ENCODE results near the gene CDC5L. TPM values are rescaled to one million over a fixed set of nuclear protein-coding genes. Genes with fewer than 3 reads are reported as not detected.

The CDC5L gene
- total RNA-seq, 2 experiments from 2014 or later = 20.9 to 22.8 TPM

DNA sequence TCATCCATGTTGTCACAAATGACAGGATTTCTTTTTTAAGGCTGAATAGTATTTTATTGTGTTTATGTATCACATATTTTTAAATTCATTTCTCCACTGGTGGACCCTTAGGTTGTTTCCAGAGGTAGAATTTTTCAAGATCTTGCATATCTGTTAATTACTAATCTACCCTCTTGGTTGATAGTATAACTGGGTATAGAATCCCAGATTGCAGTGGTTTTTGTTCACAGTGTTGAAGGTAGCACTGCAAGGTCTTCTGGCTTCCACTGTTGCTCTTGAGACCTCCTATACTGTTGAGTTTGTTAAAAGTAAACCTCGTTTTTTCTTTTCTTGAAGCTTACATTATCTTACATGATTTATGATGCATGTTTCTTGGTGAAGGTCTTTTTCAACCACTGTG, 22.9 kb downstream of the CDC5L start:
- H3K4me3 Mint-ChIP-seq = no peak overlapping the region
- H3K27ac Mint-ChIP-seq = no peak overlapping the region
- H3K4me1 Mint-ChIP-seq = peaks cover 9% of the 10 kb centered on the region
- DNase-seq (no peak), ATAC-seq (ENCODE audit: low read depth) (no peak)
- peaks cover 82% of the 10 kb centered on the region for H3K36me3 Mint-ChIP-seq
- peaks cover 6% of the 10 kb centered on the region for H3K9me3 Mint-ChIP-seq
- H3K27me3 Mint-ChIP-seq = no peaks in the 10 kb centered on the region
- POLR2A ChIA-PET = interaction anchor here (0.7 kb wide), 1 partner anchor 119 kb away, joined by 4 read pairs; no protein-coding TSS in a partner anchor

DNA sequence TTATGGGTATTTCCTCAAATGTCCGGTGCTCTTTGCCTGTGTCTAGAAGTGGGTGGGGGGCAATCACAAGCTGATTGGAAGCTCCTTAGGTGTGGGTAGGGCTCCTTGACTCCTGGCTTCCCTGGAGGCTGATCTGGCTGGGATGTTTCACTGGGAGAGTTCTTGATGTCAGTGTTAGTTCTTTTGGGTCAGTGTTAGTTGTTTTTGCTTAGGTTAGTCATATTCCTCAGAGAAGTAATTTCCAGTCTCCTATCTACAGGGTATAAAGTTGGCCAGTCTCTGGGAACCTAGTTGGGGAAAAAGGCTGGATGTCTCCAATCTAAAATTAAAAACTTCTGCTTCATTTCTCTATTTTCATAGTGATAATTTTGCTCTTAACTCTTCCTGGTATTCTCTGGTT, 23.6 kb downstream of the CDC5L start:
- no peak for DNase-seq
- Mint-ChIP-seq H3K4me1 (peaks cover 16% of the 10 kb centered on the region), H3K4me3 (no peak overlapping the region), H3K9me3 (peaks cover 6% of the 10 kb centered on the region), H3K27ac (no peak overlapping the region), H3K36me3 (peaks cover 84% of the 10 kb centered on the region), H3K27me3 (no peaks in the 10 kb centered on the region)
- POLR2A ChIA-PET = no interaction called here
- no peak for ATAC-seq (ENCODE audit: low read depth)

DNA sequence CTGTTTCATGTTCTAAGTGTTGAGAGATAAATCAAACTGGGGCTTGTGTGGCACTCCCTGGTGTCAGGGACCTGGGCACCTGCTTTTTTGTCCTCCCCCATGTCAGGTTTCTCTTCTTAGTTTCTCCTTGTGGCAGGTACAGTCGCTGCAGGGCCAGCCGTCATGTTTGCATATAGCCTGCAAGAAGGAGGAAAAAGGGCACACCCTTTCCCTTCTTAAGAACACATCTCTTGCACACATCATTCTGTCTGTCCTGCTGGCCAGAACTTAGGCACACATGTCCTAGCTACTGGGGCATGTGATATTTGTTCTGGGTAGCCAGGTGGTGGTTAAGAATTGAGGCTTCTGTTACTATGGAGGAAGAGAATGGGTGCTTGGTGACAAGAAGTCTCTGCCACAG, 27.9 kb downstream of the CDC5L start:
- no peak for ATAC-seq (ENCODE audit: low read depth)
- H3K27ac Mint-ChIP-seq = no peak overlapping the region
- peaks cover 18% of the 10 kb centered on the region for H3K4me1 Mint-ChIP-seq
- DNase-seq = no peak
- POLR2A ChIA-PET = no interaction called here
- no peaks in the 10 kb centered on the region for H3K27me3 Mint-ChIP-seq
- H3K9me3 Mint-ChIP-seq = peaks cover 6% of the 10 kb centered on the region
- H3K4me3 Mint-ChIP-seq = no peak overlapping the region
- peaks cover 63% of the 10 kb centered on the region for H3K36me3 Mint-ChIP-seq

DNA sequence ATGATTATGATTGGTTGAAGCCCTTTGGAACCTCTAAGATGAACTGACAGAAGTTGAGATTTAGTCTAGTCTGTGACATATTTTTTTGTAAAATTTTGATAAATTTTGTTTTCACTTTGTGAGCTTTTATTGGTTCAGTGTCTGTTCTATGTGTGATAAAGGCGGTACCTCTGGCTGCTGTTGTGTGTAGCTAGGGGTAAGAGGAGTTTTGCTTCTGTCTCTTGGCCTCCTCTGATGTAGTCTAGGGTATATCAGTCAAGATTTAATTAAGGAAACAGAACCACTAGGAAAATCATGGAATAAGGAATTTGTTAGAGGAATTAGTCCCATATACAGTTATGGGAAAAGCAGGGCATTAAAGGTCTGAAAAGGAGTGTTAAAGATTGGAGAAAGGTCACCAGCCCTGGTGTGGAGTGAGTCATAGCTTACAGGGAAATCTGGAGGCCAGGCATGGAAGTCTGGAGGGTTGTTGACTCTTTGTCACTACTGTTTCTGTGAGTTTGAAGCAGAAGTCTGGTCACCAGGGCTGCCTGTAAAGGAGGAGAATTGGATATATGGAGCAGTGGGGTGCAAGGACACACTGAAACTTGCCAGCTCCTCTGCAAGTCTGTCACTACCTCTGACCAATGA, 28.5 kb downstream of the CDC5L start:
- peaks cover 63% of the 10 kb centered on the region for H3K36me3 Mint-ChIP-seq
- no peak overlapping the region for H3K27ac Mint-ChIP-seq
- peaks cover 20% of the 10 kb centered on the region for H3K4me1 Mint-ChIP-seq
- no peak for DNase-seq
- POLR2A ChIA-PET = no interaction called here
- H3K9me3 Mint-ChIP-seq = peaks cover 6% of the 10 kb centered on the region
- no peaks in the 10 kb centered on the region for H3K27me3 Mint-ChIP-seq
- H3K4me3 Mint-ChIP-seq = no peak overlapping the region
- ATAC-seq (ENCODE audit: low read depth) = no peak

DNA sequence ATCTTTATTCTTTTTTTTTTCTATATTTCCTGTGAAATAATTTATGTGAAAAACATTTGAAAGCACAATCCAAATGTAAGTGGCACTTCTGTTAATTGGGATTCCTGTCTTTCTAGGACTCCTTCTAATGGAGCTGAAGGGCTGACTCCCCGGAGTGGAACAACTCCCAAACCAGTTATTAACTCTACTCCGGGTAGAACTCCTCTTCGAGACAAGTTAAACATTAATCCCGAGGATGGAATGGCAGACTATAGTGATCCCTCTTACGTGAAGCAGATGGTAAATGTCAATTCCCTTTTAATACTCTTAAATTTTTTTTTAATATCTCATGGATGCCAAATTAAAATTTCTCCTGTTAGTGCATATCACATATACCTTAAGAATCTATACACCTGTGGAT, 35.0 kb downstream of the CDC5L start:
- H3K4me1 Mint-ChIP-seq = peaks cover 3% of the 10 kb centered on the region

DNA sequence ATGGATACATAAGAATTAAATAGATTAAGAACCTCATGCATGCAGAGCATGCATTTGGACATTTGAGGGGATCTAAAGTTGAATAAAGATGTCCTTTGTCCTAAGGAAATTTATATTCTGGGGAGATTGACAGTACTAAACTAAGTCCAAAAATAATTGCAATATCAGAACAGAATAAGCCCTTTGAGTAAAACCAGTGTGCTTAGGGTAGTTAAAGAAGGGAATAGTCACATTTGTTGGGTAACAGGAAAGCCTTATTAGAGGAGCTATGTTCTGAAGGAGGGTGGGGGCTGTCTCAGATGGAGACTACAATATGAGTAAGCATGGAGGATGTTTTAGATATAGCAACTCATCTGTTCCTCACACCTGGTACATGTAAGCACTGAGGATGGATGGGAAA, 35.8 kb downstream of the CDC5L start:
- ATAC-seq (ENCODE audit: low read depth) = no peak
- no peaks in the 10 kb centered on the region for H3K9me3 Mint-ChIP-seq
- peaks cover 3% of the 10 kb centered on the region for H3K4me1 Mint-ChIP-seq
- no peak overlapping the region for H3K4me3 Mint-ChIP-seq
- H3K27me3 Mint-ChIP-seq = no peaks in the 10 kb centered on the region
- peaks cover 22% of the 10 kb centered on the region for H3K36me3 Mint-ChIP-seq
- no peak for DNase-seq
- H3K27ac Mint-ChIP-seq = no peak overlapping the region
- POLR2A ChIA-PET = no interaction called here

More for the DNA sequence above, 35.0 kb downstream of the CDC5L start:
- POLR2A ChIA-PET = no interaction called here
- Mint-ChIP-seq H3K27me3 (no peaks in the 10 kb centered on the region), H3K36me3 (peaks cover 23% of the 10 kb centered on the region), H3K27ac (no peak overlapping the region), H3K4me3 (no peak overlapping the region), H3K9me3 (no peaks in the 10 kb centered on the region)
- DNase-seq (no peak), ATAC-seq (ENCODE audit: low read depth) (no peak)

DNA sequence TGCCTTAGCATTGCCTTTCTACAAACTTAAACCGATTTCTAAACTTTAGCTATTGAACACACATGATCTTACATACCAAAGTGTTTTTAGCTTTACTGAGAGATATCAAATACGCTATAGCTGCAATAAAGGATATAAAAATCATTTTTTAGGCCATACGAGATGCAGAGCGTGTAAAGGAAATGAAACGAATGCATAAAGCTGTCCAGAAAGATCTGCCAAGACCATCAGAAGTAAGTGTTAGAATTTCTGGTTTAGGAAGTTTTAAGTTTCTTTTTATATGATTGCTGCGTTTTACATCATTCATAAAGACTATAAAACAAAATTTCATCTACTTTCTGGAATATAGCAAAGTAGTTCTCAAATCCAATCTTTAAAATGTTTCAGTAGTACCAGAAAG, 38.4 kb downstream of the CDC5L start:
- POLR2A ChIA-PET = no interaction called here
- H3K4me1 Mint-ChIP-seq = peaks cover 1% of the 10 kb centered on the region
- no peak overlapping the region for H3K27ac Mint-ChIP-seq
- no peaks in the 10 kb centered on the region for H3K27me3 Mint-ChIP-seq
- H3K9me3 Mint-ChIP-seq = no peaks in the 10 kb centered on the region
- H3K36me3 Mint-ChIP-seq = peaks cover 17% of the 10 kb centered on the region
- ATAC-seq (ENCODE audit: low read depth) = no peak
- no peak for DNase-seq
- H3K4me3 Mint-ChIP-seq = no peak overlapping the region

DNA sequence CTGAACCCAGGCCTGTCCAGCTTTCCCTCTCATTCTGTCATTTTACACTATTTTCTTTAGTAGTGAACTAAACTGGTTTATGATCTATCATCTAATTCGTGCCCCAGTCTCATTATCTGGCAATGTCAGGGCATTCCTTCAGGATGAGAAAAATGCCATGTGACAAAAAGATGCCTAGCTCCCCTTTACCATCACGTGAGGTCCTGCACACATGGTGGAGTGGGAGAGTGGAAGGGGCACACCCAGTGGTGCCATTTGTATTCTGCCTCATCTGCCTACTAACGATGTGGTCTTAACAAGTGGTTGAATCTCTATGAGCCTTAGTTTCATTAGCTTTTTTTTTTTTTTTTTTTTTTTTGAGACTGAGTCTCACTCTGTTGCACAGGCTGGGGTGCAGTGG, 41.2 kb downstream of the CDC5L start:
- POLR2A ChIA-PET = no interaction called here
- no peak for ATAC-seq (ENCODE audit: low read depth)
- Mint-ChIP-seq H3K4me1 (no peaks in the 10 kb centered on the region), H3K4me3 (no peak overlapping the region), H3K27me3 (no peaks in the 10 kb centered on the region), H3K9me3 (no peaks in the 10 kb centered on the region), H3K27ac (no peak overlapping the region), H3K36me3 (peaks cover 14% of the 10 kb centered on the region)
- DNase-seq = no peak

DNA sequence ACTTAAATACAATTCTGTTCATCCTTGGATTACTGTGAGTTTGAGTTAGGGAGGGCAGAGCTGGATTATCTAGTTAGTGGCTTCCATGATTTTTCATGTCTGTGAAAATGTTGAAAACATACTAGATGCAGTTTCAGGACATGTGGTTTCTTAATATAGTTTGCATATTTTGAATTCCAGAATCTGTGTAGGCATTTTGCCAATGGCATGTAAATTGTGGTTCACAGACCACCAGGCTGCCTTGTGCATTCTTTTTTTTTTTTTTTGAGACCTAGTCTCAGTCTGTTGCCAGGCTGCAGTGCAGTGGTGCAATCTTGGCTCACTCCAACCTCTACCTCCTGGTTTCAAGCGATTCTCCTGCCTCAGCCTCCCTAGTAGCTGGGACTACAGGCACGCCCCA, 42.8 kb downstream of the CDC5L start:
- H3K36me3 Mint-ChIP-seq = peaks cover 13% of the 10 kb centered on the region
- no peaks in the 10 kb centered on the region for H3K9me3 Mint-ChIP-seq
- H3K27ac Mint-ChIP-seq = no peak overlapping the region
- ATAC-seq (ENCODE audit: low read depth) = no peak
- H3K27me3 Mint-ChIP-seq = no peaks in the 10 kb centered on the region
- no peak overlapping the region for H3K4me3 Mint-ChIP-seq
- no peak for DNase-seq
- POLR2A ChIA-PET = no interaction called here
- peaks cover under 1% of the 10 kb centered on the region for H3K4me1 Mint-ChIP-seq

DNA sequence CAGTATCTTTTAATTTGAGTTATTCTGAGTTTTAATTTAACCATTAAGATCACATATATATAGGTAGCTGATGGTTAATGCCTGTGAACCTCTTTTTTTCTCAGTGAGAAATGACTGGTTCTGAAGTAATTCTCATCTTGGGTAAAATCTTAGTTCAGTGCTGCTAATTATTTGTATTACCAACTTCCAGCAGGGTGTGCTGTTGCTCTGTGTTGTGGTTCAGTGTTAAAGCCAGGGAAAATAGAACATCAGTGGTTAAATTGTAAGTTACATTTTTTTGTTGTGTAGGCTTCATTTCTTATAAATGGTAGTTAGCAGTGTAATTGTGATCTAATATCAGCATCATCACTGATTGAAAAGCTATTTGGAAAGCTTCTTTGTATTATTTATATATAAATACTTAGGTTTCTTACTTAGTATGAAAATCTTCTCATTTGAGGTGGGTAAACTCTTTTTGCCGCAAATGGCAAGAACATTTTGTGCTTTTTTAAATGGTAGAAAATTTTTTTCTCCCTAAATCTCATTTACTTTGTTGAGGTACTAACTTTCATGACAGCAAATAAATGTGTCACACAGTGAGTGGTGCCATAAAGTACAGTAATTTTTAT, 43.7 kb downstream of the CDC5L start:
- DNase-seq (no peak), ATAC-seq (ENCODE audit: low read depth) (peak; percentile 56)
- no peak overlapping the region for H3K27ac Mint-ChIP-seq
- peaks cover 1% of the 10 kb centered on the region for H3K4me1 Mint-ChIP-seq
- no peaks in the 10 kb centered on the region for H3K27me3 Mint-ChIP-seq
- H3K36me3 Mint-ChIP-seq = peaks cover 11% of the 10 kb centered on the region
- no peak overlapping the region for H3K4me3 Mint-ChIP-seq
- POLR2A ChIA-PET = no interaction called here
- H3K9me3 Mint-ChIP-seq = no peaks in the 10 kb centered on the region

DNA sequence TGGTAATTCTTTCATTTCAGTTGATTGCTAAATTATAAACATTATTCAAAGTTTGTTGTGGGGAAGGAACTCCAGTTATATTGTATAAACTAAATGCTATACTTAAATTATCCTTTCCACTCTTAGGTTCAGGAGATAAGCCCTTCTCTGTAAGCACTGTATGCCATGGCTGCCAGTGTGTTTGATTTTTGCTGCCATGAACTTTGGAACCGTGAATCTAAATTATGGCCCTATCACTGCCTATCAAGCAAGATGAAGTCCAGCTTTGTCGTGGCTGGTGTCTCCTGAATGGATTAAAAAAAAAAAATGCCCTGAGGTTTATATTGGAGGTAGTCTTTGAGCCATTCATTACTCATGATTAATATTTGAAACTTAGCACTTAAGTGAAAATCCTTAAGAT, 44.7 kb downstream of the CDC5L start:
- Mint-ChIP-seq H3K27ac (no peak overlapping the region), H3K4me3 (no peak overlapping the region), H3K4me1 (peaks cover 3% of the 10 kb centered on the region), H3K9me3 (no peaks in the 10 kb centered on the region), H3K36me3 (peaks cover 10% of the 10 kb centered on the region), H3K27me3 (no peaks in the 10 kb centered on the region)
- no peak for ATAC-seq (ENCODE audit: low read depth)
- DNase-seq = no peak
- POLR2A ChIA-PET = no interaction called here

DNA sequence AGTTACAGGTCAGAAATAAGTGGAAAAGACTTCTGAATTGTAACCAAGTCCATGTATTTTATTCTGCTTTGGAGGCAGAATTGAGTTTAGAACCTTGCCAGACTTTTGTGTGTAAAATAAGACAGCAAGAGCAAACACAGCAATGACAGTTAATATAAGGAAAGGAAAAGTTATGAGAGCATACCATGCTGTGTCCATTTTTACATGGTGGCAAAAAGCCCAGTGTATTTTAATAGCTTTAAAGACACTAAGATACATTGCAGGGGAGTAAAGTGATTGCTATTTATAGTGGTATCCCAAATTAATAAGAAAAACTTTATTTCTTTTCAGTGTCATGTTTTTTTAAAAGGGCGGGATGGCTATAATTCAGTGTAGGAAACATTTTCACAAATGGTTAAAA, 45.2 kb downstream of the CDC5L start:
- no peak overlapping the region for H3K27ac Mint-ChIP-seq
- H3K9me3 Mint-ChIP-seq = no peaks in the 10 kb centered on the region

DNA sequence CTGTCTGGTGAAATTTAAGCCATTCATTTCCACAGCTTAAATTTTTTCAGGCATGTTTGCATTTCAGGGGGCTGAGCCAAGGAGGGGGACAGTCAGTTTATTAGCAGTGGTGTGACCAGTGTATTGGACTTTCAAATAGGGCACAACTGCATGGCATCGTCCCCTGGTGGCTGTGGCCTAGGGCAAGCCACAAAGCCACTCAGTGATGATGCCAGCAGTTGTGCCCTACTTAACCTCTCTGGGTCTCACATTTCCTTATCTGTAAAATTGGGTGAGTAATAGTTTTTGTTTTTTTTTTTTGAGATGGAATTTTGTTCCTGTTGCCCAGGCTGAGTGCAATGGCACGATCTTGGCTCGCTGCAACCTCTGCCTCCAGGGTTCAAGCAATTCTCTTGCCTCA, 48.0 kb downstream of the CDC5L start:
- ATAC-seq (ENCODE audit: low read depth) (no peak), DNase-seq (no peak)
- Mint-ChIP-seq H3K4me3 (no peak overlapping the region), H3K4me1 (peaks cover 3% of the 10 kb centered on the region), H3K36me3 (peaks cover 31% of the 10 kb centered on the region), H3K27me3 (no peaks in the 10 kb centered on the region), H3K27ac (no peak overlapping the region), H3K9me3 (no peaks in the 10 kb centered on the region)
- POLR2A ChIA-PET = no interaction called here

More for the DNA sequence above, 45.2 kb downstream of the CDC5L start:
- H3K36me3 Mint-ChIP-seq = peaks cover 11% of the 10 kb centered on the region
- no peaks in the 10 kb centered on the region for H3K27me3 Mint-ChIP-seq
- DNase-seq = no peak
- POLR2A ChIA-PET = no interaction called here
- H3K4me1 Mint-ChIP-seq = peaks cover 3% of the 10 kb centered on the region
- no peak overlapping the region for H3K4me3 Mint-ChIP-seq
- ATAC-seq (ENCODE audit: low read depth) = no peak

DNA sequence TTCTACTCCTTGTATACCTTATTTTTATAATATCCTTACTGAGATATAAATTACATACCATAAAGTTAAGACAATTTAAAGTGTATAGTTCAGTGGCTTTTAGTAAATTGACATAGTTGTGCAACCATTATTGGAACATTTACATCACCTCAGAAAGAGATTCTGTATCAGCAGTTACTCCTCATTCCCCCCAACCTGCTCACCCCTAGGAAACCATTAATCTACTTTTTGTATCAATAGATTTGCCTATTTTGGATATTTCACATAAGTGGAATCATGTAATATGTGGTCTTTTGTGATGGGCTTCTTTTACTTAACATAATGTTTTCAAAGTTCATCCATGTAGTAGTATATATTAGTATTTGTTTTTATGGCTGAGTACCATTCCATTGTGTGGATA, 51.3 kb downstream of the CDC5L start:
- H3K27me3 Mint-ChIP-seq = no peaks in the 10 kb centered on the region
- no peak for ATAC-seq (ENCODE audit: low read depth)

More for the DNA sequence above, 51.3 kb downstream of the CDC5L start:
- no peak for DNase-seq
- Mint-ChIP-seq H3K27ac (no peak overlapping the region), H3K4me3 (no peak overlapping the region), H3K4me1 (peaks cover 3% of the 10 kb centered on the region), H3K9me3 (peaks cover 12% of the 10 kb centered on the region), H3K36me3 (peaks cover 56% of the 10 kb centered on the region)
- POLR2A ChIA-PET = no interaction called here
